Psoas muscle (tissue), 8 donors: ENCODE results near the gene RGS8. TPM values are rescaled to one million over a fixed set of nuclear protein-coding genes. Genes with fewer than 3 reads are reported as not detected.

Experiments
- ATAC-seq, 4 donors: fragments of 200-7000 bp; cut with Tn5 transposase; one replicate each; pipeline ENCODE4 v1.9.1; 2020; ENCODE audit warnings: moderate library complexity in 3 of 4, mild to moderate bottlenecking in 2 of 4
- DNase-seq, 2 donors: peaks; one replicate each; pipeline ENCODE4 v3.0.0-alpha.2; 2020
- H3K27ac ChIP-seq: fragments of 200-600 bp; one replicate; pipeline ENCODE4 v1.8.0; 2022
- H3K27me3 ChIP-seq, 3 donors: fragments of 200-600 bp in 1 of 3; one replicate each; pipeline versions ENCODE4 v1.6.1 to v1.8.0; 2013 to 2022; ENCODE audit warnings: low read length in 2 of 3, mild to moderate bottlenecking in 2 of 3, moderate library complexity in 1 of 3; ENCODE audit not compliant: insufficient read depth in 3 of 3
- H3K36me3 ChIP-seq, 2 donors: fragments of 200-600 bp in 1 of 2; one replicate each; pipeline versions ENCODE4 v1.6.1 to v1.8.0; 2013 to 2022; ENCODE audit warnings: low read depth in 1 of 2, mild to moderate bottlenecking in 1 of 2, moderate library complexity in 1 of 2; ENCODE audit not compliant: insufficient read depth in 1 of 2
- H3K4me1 ChIP-seq: fragments of 200-600 bp; one replicate; pipeline ENCODE4 v1.8.0; 2022
- H3K4me3 ChIP-seq: fragments of 200-600 bp; one replicate; pipeline ENCODE4 v1.8.0; 2022; ENCODE audit warnings: mild to moderate bottlenecking
- H3K9me3 ChIP-seq: fragments of 200-600 bp; one replicate; pipeline ENCODE4 v1.8.0; 2022
- CTCF ChIP-seq: fragments of 200-600 bp; IDR thresholded peaks from one replicate; pipeline ENCODE4 v1.8.0; 2022; ENCODE audit warnings: antibody characterized with exemption
- WGBS, 3 donors: extraction: QIAGEN DNeasy Blood & Tissue Kit; methylation state at CpG; one replicate each; pipeline versions ENCODE4 v1.1.6 to v1.1.7; 2013; 5-methylcytosine and 5-hydroxymethylcytosine counted together
- intact Hi-C, 2 donors: fragments of 100-400 bp; cut with DNase I; formaldehyde crosslinking; loops; one replicate each; pipeline versions ENCODE4 v1.11.0 to v1.14.2; 2022
- long read RNA-seq, 2 donors: library from polyadenylated mRNA; unstranded; transcript quantifications; one replicate each; pipeline ENCODE4 v2.0.0, GENCODE V29; 2021
- polyA plus RNA-seq, 3 donors: library from polyadenylated mRNA; stranded (reverse); fragments of 200-250 nt; gene quantifications; one replicate each; pipeline ENCODE4 v1.2.3, GENCODE V29; 2013
- total RNA-seq, 4 donors: library from RNA; stranded (reverse); fragmentation: NEBNext Ultra II Directional in 2 of 4; extraction: Animal tissue kit (Norgen Biotek cat#: 25700) in 2 of 4; gene quantifications; one replicate each; pipeline versions ENCODE4 v1.2.1 to v1.2.4, GENCODE V29; 2021 to 2023
- donor health status: healthy with polysubstance abuse.
- donor health status: DM: no; HTN: no; CAD: no; lungs with moderate emphysema.
- donor health status: Bipolar disorder and iron deficiency.
- donor health status: healthy.
- donor health status: DM: yes; HTN: yes; CAD: no.
- donor health status: DM: no; HTN: no; CAD: no.
- donor health status: DM: no; HTN: no; CAD: no.
- donor health status: DM: yes; HTN: yes; CAD: no.

Gene RGS8, protein sequence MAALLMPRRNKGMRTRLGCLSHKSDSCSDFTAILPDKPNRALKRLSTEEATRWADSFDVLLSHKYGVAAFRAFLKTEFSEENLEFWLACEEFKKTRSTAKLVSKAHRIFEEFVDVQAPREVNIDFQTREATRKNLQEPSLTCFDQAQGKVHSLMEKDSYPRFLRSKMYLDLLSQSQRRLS
- total RNA-seq (not detected), polyA plus RNA-seq (under 1 TPM in 2 of 3 donors, not detected in 1; under 0.01 to 0.01 TPM)
- long read RNA-seq, donor 1 = 0 reads
- long read RNA-seq, donor 2 = 0 reads

DNA sequence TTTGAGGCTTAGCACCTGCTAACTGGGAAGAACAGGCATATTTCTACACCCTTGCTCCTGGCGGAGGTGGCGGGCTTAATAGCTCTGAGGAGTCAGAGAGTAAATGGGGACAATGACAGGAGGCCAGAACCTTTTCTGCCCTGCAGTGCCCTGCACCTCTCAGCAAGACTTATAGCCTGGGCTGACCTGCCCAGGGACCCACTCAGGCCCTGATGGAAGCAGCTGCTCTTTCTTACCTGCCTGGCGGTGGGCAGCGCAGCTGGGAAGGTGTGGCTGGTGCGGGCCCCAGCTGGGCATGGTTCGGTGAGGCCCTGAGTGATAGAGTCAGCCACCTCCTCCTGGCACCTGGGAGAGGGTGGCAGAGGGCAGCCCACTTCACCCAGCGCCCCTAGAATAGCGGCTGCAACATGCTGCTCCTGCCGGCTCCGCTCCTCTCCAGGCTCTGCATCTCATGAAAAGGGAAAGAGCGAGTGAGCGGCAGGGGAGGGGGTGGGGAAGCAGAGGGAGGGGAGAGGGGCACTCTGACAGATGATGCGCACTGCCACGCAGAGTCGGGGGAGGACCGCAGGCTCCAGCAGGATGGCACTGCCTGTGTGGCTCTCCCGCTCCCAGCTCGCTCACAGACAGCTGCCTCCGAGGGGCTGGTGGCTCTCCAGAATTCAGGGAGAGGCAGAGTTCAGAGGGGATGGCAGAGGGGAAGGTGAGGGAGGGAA, at the start of gene RGS8:
Gene RGS8, minus strand, starts transcription at position 472 of the 713 bp plus-strand sequence. CDS start 14,938 bp downstream, outside the sequence.
- DNase-seq (no peak), ATAC-seq (no peak)
- Histone ChIP-seq H3K4me1 (no peaks in the 10 kb centered on the region), H3K4me3 (no peak within 1 kb of the TSS), H3K9me3 (no peaks in the 10 kb centered on the region), H3K27me3 (peaks cover 0 to 11% (median 2%) of the 10 kb centered on the region in 3 donors), H3K27ac (no peak within 1 kb of the TSS), H3K36me3 (no peaks in the 10 kb centered on the region)
- intact Hi-C loops = no loop called here
- 64 to 69% (median 69%) methylated on average over 18 to 19 of the region's 19 CpGs for WGBS, 3 donors
- TF ChIP-seq CTCF = no peak

DNA sequence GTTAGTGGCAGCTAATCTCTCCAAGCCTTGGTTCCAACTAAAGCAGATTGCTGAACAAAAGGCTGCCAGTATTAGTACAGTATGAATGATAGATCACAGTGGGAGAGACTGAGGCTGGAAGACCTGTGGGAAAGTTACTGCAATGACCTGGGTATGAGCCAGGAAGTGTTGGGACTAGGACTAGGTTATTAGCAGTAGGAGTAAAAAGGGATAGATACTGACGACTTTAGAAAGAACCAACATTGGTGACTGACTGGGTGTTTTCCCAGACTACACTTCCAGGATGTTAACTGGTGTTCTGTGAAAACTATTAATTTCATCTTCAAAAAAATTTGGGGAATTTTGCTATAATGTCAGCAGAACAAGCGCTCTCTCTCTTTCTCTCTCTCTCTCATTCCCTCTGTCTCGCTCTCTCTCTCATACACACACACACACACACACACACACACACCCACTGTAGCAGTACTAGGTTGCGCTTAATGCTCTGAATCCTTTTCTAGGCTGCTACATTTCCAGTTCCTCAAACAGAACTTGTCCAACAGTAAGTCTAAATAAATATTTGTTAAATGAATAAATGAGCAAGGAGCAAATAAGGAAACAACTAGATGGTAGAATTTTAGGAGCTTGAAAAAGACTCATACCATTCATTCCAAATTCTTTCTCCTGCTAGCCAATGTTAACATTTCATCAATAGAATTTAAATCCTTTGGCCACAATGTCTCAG, 47.6 kb upstream of the RGS8 start:
- Histone ChIP-seq H3K4me3 (no peak overlapping the region), H3K27ac (no peak overlapping the region), H3K9me3 (no peaks in the 10 kb centered on the region), H3K36me3 (no peaks in the 10 kb centered on the region), H3K4me1 (no peaks in the 10 kb centered on the region), H3K27me3 (no peaks in the 10 kb centered on the region)
- TF ChIP-seq CTCF = no peak
- WGBS, 3 donors = 79 to 84% (median 82%) methylated on average over 4 of the region's 4 CpGs
- intact Hi-C loops = no loop called here
- DNase-seq = no peak
- ATAC-seq = no peak

- ATAC-seq = no peak
Observed at GRCh38 chr1:182726912-182727311, 42.5 kb upstream of the RGS8 start.

More at GRCh38 chr1:182726912-182727311, 42.5 kb upstream of the RGS8 start:
- Histone ChIP-seq H3K27me3 (no peaks in the 10 kb centered on the region), H3K27ac (no peak overlapping the region), H3K36me3 (no peaks in the 10 kb centered on the region), H3K4me1 (no peaks in the 10 kb centered on the region), H3K4me3 (no peak overlapping the region), H3K9me3 (no peaks in the 10 kb centered on the region)
- DNase-seq = no peak
- TF ChIP-seq CTCF = no peak
- whole genome bisulfite sequencing, 3 donors = 92 to 100% (median 100%) methylated on average over 1 of the region's 1 CpG
- intact Hi-C loops = no loop called here
